ENCODE results near the gene CHST15. TPM values are rescaled to one million over a fixed set of nuclear protein-coding genes. Genes with fewer than 3 reads are reported as not detected.

Gene CHST15, protein sequence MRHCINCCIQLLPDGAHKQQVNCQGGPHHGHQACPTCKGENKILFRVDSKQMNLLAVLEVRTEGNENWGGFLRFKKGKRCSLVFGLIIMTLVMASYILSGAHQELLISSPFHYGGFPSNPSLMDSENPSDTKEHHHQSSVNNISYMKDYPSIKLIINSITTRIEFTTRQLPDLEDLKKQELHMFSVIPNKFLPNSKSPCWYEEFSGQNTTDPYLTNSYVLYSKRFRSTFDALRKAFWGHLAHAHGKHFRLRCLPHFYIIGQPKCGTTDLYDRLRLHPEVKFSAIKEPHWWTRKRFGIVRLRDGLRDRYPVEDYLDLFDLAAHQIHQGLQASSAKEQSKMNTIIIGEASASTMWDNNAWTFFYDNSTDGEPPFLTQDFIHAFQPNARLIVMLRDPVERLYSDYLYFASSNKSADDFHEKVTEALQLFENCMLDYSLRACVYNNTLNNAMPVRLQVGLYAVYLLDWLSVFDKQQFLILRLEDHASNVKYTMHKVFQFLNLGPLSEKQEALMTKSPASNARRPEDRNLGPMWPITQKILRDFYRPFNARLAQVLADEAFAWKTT
- total RNA-seq (1.9 and 2.0 TPM in 2 replicates), polyA plus RNA-seq (0.92 and 1.9 TPM in 2 replicates)

DNA sequence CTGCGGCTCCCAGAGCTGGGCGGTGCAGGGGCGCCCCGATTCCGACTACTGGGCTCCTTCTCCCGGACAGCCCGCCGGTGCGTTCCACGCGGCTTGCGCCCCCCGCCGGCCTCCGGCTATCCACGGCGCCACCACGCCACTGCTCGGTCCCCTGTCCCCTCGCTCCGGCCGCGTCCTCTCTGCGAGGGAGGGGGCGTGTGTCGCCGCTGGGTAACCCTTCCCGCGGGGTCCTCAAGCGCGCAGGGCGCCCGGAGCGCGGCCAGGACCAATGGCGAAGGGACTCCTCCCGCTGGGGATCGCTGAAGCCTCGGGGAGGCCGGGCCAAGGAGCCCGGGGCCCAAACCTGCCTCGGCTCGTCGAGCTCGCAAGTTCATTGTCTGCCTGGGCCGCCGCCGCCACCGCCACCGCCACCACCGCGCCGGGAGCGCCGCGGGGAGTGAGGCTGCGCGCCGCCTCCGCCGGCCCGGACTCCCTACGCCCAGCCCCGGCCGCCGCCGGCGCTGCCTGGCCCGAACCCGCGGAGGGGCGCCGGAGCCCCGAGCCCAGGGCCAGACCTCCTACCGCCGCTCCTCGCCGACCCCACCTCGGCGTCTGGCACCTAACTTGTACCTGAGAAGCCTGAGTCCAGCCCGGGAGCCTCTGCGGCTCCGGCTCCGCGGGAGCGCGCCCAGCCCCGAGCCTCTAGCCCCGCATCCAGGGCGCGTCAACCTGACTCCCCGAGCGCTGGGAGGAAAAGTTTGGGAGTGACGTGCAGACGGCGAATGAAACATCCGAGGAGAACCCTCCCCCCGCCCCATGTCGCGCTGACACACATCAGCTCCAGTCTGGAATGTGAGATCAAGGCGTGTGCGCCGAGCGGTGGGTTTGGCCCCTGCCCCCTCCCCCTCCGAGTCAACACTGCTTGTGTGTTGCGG lies at the start of gene CHST15:
CHST15 (minus strand) TSS at position 739 of the 914 bp plus-strand sequence. CDS start 47,386 bp downstream, outside the sequence.
- TF ChIP-seq, protein P1, sequence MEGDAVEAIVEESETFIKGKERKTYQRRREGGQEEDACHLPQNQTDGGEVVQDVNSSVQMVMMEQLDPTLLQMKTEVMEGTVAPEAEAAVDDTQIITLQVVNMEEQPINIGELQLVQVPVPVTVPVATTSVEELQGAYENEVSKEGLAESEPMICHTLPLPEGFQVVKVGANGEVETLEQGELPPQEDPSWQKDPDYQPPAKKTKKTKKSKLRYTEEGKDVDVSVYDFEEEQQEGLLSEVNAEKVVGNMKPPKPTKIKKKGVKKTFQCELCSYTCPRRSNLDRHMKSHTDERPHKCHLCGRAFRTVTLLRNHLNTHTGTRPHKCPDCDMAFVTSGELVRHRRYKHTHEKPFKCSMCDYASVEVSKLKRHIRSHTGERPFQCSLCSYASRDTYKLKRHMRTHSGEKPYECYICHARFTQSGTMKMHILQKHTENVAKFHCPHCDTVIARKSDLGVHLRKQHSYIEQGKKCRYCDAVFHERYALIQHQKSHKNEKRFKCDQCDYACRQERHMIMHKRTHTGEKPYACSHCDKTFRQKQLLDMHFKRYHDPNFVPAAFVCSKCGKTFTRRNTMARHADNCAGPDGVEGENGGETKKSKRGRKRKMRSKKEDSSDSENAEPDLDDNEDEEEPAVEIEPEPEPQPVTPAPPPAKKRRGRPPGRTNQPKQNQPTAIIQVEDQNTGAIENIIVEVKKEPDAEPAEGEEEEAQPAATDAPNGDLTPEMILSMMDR (IDR thresholded peaks at IDR 0.05; ENCODE audit: low read depth, low read length), result peak; percentile 22
- H3K27me3 ChIP-seq, result peaks cover 65% of the 10 kb centered on the region
- peak; percentile 59 to 77 for DNase-seq (ENCODE audit: low read depth in 1 of 2, low spot score in 1 of 2)
- peak within 1 kb of the TSS; percentile 69 for H3K4me3 ChIP-seq
- H3K4me1 ChIP-seq (ENCODE audit: low read depth), result no peaks in the 10 kb centered on the region
- H3K9me3 ChIP-seq (ENCODE audit: low read depth), result no peaks in the 10 kb centered on the region
- no peaks in the 10 kb centered on the region for H3K36me3 ChIP-seq
- no peak within 1 kb of the TSS for H3K27ac ChIP-seq

DNA sequence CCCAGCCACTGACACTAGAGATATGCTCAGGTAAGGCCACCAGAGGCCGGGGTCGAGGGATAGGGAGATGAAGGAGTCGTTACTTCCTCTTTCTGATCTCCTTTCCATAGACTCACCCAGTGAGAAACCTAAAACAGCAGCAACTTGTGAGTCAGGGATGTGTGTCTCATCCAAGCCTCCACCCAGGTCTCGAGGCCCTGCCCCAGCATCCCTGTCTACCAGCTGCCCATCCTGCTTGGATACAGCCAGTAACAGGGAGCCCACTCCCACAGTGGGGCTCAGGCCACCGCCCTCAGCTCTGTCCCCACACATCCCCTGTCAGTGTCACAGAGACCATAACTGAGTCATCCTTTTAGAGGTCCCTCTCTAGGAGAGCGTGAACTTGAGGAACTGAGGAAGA lies 49.6 kb upstream of the CHST15 start:
- H3K27ac ChIP-seq, result no peak overlapping the region
- no peaks in the 10 kb centered on the region for H3K27me3 ChIP-seq
- H3K4me3 ChIP-seq, result no peak overlapping the region
- no peak for DNase-seq (ENCODE audit: low read depth in 1 of 2, low spot score in 1 of 2)
- H3K4me1 ChIP-seq (ENCODE audit: low read depth), result no peaks in the 10 kb centered on the region
- TF ChIP-seq, protein P1 (IDR thresholded peaks at IDR 0.05; ENCODE audit: low read depth, low read length), result no peak
- H3K9me3 ChIP-seq (ENCODE audit: low read depth), result no peaks in the 10 kb centered on the region
- no peaks in the 10 kb centered on the region for H3K36me3 ChIP-seq

DNA sequence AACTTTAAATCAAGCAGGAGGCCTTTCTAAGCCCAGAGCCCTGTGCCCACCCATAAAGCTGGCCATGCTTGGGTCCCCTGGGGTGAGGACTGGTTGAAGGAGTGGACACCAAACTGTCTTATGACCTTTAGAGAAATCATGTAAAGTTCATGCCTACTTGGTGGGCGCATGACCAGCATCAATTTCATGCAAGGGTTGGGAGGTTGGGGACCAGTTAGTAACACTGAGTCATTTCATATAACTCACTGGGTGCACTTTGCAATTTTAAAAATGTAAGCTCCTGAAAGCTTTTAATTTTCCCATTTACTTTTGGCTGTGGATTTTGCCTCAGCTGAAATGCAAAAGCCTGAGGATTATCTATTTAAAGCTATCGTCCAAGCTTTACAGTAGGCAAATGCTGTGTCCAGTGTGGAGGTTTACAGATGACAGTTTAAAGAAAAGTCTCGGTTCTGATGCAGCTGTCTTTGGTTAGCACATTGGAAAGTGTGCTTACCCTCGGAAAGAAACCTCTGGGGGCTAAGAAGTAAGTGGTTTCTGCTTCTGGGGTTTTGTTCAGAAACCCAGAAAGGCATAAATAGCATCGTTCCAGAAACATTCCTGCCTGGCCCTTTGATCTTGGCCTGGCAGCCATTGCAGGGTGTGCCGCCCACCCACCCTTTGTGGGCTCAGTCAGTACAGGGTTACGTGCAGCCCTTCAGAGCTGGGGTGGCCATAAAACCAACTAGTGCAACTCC lies 48.8 kb upstream of the CHST15 start:
- no peaks in the 10 kb centered on the region for H3K27me3 ChIP-seq
- no peak overlapping the region for H3K4me3 ChIP-seq
- H3K36me3 ChIP-seq, result no peaks in the 10 kb centered on the region
- no peaks in the 10 kb centered on the region for H3K9me3 ChIP-seq (ENCODE audit: low read depth)
- DNase-seq (ENCODE audit: low read depth in 1 of 2, low spot score in 1 of 2), result no peak
- TF ChIP-seq, protein P1 (IDR thresholded peaks at IDR 0.05; ENCODE audit: low read depth, low read length), result no peak
- no peak overlapping the region for H3K27ac ChIP-seq
- no peaks in the 10 kb centered on the region for H3K4me1 ChIP-seq (ENCODE audit: low read depth)

DNA sequence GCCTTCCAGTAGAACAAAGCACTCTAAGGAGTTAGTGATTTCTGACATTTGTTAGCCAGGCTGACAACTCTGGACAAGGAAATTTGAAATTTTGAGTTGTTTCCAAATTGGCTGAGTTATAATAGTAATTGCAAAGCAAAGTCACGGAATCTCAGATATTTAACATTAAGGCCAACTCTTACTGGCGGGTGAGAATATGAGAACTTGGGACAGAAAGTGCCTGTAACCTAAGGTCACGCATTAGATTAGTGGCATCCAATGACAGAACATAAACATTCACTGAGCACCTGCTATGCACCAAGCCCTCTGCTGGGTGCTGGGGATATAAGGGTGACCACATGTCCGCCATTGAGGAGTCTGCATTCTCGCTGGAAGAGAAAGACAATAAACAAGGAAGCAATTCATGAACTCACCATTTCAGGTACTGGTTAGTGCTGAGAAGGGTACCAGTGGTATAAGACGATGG lies 45.5 kb upstream of the CHST15 start:
- Histone ChIP-seq H3K27ac (no peak overlapping the region), H3K27me3 (no peaks in the 10 kb centered on the region)
- TF ChIP-seq, protein P1 (IDR thresholded peaks at IDR 0.05; ENCODE audit: low read depth, low read length), result no peak

More for the DNA sequence above, 45.5 kb upstream of the CHST15 start:
- Histone ChIP-seq H3K4me1 (ENCODE audit: low read depth) (no peaks in the 10 kb centered on the region), H3K36me3 (no peaks in the 10 kb centered on the region), H3K9me3 (ENCODE audit: low read depth) (no peaks in the 10 kb centered on the region), H3K4me3 (no peak overlapping the region)
- no peak for DNase-seq (ENCODE audit: low read depth in 1 of 2, low spot score in 1 of 2)
